GM13977 (cell line): ENCODE data around the gene CDT1.

Experiments used
- DNase-seq: peaks from one replicate; pipeline ENCODE4 v3.0.0; 2012; ENCODE audit warnings: low spot score
- CTCF ChIP-seq: IDR thresholded peaks from 2 replicates; pipeline ENCODE4 v1.5.1; 2012; ENCODE audit warnings: mild to moderate bottlenecking, control low read depth; ENCODE audit not compliant: insufficient read depth; ENCODE audit errors: extremely low read depth, missing control alignments
- in situ Hi-C: fragments of 300-500 bp; cut with MboI; formaldehyde crosslinking; loops from one replicate; pipeline ENCODE4 v1.12.0; 2022; ENCODE audit warnings: low sequenced_read_pairs, low pct_unique_long_range_greater_than_20kb, mixed read lengths, inconsistent platforms; ENCODE audit not compliant: unreplicated experiment

The CDT1 gene

DNA sequence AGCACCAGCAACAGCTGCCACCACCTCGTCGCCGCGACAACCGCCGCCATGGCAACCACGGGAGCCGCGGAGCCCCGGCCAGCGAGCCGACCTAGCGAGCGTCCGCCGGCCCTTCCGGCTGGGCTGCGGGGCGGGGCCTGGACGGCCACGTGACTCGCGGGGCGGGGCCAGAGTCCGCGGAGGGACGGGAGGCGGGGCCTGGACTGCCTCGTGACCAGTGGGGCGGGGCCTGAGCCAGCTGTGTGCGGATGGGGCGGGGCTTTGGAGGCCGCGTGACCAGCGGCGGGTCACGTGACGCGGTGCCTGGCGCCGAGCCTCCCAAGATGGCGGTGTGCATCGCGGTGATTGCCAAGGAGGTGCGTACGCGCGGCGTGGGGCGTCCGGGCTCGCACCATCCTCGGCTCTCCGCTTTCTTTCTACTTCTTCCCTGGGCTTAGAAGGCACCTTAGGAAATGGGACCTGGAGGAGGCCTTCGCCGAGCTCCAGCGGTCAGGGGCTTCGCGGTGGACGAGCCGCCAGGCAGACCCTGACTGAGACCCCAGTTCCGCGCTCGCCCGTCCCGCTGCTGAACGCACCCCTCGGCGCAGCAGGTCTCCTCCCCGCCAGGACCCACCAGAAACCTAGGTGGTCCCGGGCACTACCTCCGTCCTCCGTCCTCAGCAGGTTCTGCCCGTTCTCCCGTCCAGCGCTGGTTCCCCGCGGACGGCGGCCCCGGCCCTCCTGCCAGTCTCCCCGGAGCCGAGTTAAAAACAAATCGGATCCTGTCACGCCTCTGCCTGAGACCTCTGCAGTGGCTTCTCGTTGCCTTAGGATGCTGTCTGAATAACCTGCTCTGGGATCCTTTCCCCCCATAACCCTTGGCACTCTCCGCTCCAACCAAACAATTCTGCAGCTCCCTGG lies 53.5 kb downstream of the CDT1 start, which contains the start of the genes GALNS and TRAPPC2L:
GALNS (minus strand) TSS at position 120 of the 900 bp plus-strand sequence; CDS start at position 50, 70 bp downstream.
TRAPPC2L (plus strand) TSS at position 300 of the 900 bp plus-strand sequence; CDS start at position 324, 24 bp downstream.
- peak; percentile 100 for DNase-seq
- in situ Hi-C loops: no loop called here
- no peak for TF ChIP-seq CTCF

DNA sequence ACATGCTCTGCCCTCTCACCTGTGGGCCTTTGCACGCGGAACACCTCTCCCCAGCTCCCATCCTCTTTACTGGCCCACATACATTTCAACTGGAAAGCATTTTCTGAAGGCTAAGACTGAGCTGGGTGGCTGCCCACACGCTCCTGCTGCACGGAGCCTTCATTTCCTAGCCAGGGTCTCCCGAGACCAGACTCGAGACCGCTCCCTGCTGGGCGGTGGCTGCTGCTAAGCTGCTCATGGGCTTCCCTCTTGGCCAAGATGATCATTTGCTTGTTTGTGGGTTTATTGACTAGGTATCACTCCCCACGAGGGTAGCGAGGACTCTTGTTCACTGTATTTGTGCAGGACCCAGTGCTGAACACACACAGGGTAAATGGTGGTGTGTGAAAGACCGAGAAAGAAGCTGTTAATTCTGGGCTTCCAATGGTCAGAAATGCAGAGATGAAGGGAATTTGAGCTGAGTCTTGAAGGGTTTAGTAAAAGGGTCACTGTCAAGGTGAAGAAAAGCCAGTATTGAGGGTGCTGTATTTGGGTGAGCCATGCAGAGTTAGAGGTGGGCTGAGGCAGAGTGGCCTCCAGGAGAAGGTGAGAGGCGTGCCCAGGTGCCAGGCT lies 54.2 kb downstream of the CDT1 start:
- peak; percentile 88 for TF ChIP-seq CTCF
- in situ Hi-C loops: no loop called here
- DNase-seq: peak; percentile 91
